Heart right ventricle (tissue), 16 donors: ENCODE data around the gene TTC6. TPM values are rescaled to one million over a fixed set of nuclear protein-coding genes. Genes with fewer than 3 reads are reported as not detected.

Experiments used
- ATAC-seq, 8 donors: fragments of 200-7000 bp; cut with Tn5 transposase; one replicate each; pipeline ENCODE4 v1.9.1; 2020; ENCODE audit warnings: mild to moderate bottlenecking in 8 of 8, moderate library complexity in 8 of 8, moderate number of reproducible peaks in 1 of 8
- DNase-seq, 2 donors: peaks; one replicate each; pipeline ENCODE4 v3.0.0-alpha.2; 2020
- H3K27ac ChIP-seq, 10 donors: fragments of 200-600 bp; sonication (generic) in 2 of 10; one replicate each; pipeline versions ENCODE4 v1.5.0 to v1.8.0; 2020 to 2022; ENCODE audit warnings: mild to moderate bottlenecking in 3 of 10
- H3K27me3 ChIP-seq, 7 donors: fragments of 200-600 bp; one replicate each; pipeline ENCODE4 v1.8.0; 2021 to 2022; ENCODE audit warnings: mild to moderate bottlenecking in 2 of 7
- H3K36me3 ChIP-seq, 9 donors: fragments of 200-600 bp; sonication (generic) in 1 of 9; one replicate each; pipeline versions ENCODE4 v1.5.0 to v1.8.0; 2020 to 2022; ENCODE audit warnings: mild to moderate bottlenecking in 2 of 9
- H3K4me1 ChIP-seq, 9 donors: fragments of 200-600 bp; sonication (generic) in 1 of 9; one replicate each; pipeline versions ENCODE4 v1.5.0 to v1.8.0; 2020 to 2022; ENCODE audit warnings: mild to moderate bottlenecking in 4 of 9
- H3K4me3 ChIP-seq, 10 donors: fragments of 200-600 bp; sonication (generic) in 2 of 10; one replicate each; pipeline versions ENCODE4 v1.5.0 to v1.8.0; 2020 to 2022; ENCODE audit warnings: mild to moderate bottlenecking in 7 of 10, moderate library complexity in 2 of 10
- H3K9me3 ChIP-seq, 11 donors: fragments of 200-600 bp in 10 of 11; sonication (generic) in 2 of 11; one replicate each; pipeline versions ENCODE4 v1.5.0 to v1.8.0; 2013 to 2022; ENCODE audit warnings: mild to moderate bottlenecking in 2 of 11, control low read depth in 1 of 11, moderate library complexity in 1 of 11
- WGBS, 2 donors: extraction: QIAGEN DNeasy Blood & Tissue Kit; methylation state at CpG; one replicate each; pipeline ENCODE4 v1.1.7; 2013; ENCODE audit warnings: inconsistent platforms in 1 of 2; 5-methylcytosine and 5-hydroxymethylcytosine counted together
- intact Hi-C, 10 donors: fragments of 100-400 bp; cut with DNase I; formaldehyde crosslinking; loops; one replicate each; pipeline versions ENCODE4 v1.11.1 to v1.14.2; 2022
- polyA plus RNA-seq, 2 donors: library from polyadenylated mRNA; stranded (reverse); fragments of 200-250 nt; gene quantifications; one replicate each; pipeline ENCODE4 v1.2.3, GENCODE V29; 2013
- total RNA-seq, 10 donors: library from RNA; stranded (reverse); fragmentation: NEBNext Ultra II Directional in 3 of 10; extraction: Animal tissue kit (Norgen Biotek cat#: 25700) in 3 of 10; gene quantifications; one replicate each; pipeline versions ENCODE4 v1.2.1 to v1.2.4, GENCODE V29; 2021 to 2023
- TF ChIP-seq, protein P1 (sequence below), 9 donors: fragments of 200-600 bp; sonication (generic) in 2 of 9; IDR thresholded peaks; one replicate each; pipeline versions ENCODE4 v1.5.0 to v1.8.0; 2021 to 2022; ENCODE audit warnings: antibody characterized with exemption in 9 of 9, mild to moderate bottlenecking in 5 of 9, moderate library complexity in 1 of 9
- donor health status: Arrhythmogenic right ventricular cardiomyopathy.
- donor health status: ischemic (EF 13 %, LVEDD 7.1; RV severe dilation, severe dysfunction).
- donor health status: healthy with polysubstance abuse.
- donor health status: DM: no; HTN: yes; CAD: no.
- donor health status: DM: no; HTN: no; CAD: no.
- donor health status: ischemic (EF 25% LVEDD 6.9; RV normal size, moderate dysfunction).
- donor health status: ischemic (EF 25% LVEDD 5.7; RV mildly dilated, moderate dysfunction).
- donor health status: healthy.
- donor health status: DM: yes; HTN: yes; CAD: no.
- donor health status: Ischemic cardiomyopathy.
- donor health status: ischemic (EF 35%, LVEDD 5.7; RV mildly dilated, moderate dysfunction).
- donor health status: nonischemic (EF 11% LVEDD 7.7; RV severe dilation, severe dysfunction).
- donor health status: DM: yes; HTN: yes; CAD: no.
- donor health status: PGD.
- donor health status: ischemic (EF 29% LVEDD 5.4; RV normal size, mild dysfunction).
- donor health status: nonischemic (EF 23%, LVEDD 6.1; RV moderate dilation, normal function).

TTC6 gene
- total and polyA plus RNA-seq, 12 donors: not detected

DNA sequence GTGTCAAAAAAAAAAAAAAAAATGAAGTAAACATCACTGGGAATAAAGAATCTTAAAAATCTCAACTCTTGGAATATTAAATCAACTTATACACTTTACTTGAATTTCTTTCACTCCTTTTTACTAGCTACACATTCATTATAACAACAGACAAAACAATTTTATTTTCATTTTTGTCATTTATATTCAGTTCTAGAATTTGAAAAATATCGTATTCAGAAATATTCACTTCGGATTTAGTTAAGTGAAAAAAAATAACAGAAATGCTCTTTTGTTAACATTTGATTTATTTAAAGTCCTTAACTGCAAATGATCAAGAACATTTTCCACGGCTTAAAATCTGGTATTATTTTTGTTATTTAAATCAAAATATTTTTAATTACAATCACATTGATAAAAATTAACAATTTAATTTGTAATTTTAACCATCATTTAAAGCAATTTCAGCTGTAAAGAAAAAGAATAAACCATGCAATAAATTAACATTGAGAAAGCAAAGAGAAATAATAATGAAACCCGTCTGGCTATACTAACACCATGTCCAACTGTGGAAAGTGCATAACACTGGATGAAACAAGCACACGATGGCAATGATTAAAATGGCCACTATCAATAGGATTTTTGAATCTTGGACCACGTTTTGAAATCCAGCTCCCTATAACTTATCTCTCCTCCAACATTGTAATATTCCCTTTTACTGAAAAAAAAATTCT lies 5.6 kb upstream of the TTC6 start:
- intact Hi-C loops: loop anchor here in 2 of 10 donors (5.0 to 10.0 kb wide), 2 partner anchors 335 to 343 kb away; no protein-coding TSS in a partner anchor
- no peaks in the 10 kb centered on the region for H3K9me3 ChIP-seq
- DNase-seq: no peak
- TF ChIP-seq, protein P1, sequence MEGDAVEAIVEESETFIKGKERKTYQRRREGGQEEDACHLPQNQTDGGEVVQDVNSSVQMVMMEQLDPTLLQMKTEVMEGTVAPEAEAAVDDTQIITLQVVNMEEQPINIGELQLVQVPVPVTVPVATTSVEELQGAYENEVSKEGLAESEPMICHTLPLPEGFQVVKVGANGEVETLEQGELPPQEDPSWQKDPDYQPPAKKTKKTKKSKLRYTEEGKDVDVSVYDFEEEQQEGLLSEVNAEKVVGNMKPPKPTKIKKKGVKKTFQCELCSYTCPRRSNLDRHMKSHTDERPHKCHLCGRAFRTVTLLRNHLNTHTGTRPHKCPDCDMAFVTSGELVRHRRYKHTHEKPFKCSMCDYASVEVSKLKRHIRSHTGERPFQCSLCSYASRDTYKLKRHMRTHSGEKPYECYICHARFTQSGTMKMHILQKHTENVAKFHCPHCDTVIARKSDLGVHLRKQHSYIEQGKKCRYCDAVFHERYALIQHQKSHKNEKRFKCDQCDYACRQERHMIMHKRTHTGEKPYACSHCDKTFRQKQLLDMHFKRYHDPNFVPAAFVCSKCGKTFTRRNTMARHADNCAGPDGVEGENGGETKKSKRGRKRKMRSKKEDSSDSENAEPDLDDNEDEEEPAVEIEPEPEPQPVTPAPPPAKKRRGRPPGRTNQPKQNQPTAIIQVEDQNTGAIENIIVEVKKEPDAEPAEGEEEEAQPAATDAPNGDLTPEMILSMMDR (IDR thresholded peaks at IDR 0.05): no peak
- no peak overlapping the region for H3K4me3 ChIP-seq
- peaks cover 28 to 100% (median 100%) of the 10 kb centered on the region in 7 donors for H3K27me3 ChIP-seq
- no peaks in the 10 kb centered on the region for H3K36me3 ChIP-seq
- ATAC-seq: no peak
- peaks cover 0 to 35% (median 17%) of the 10 kb centered on the region in 9 donors for H3K4me1 ChIP-seq
- WGBS, 2 donors: 13 to 15% methylated on average over 6 of the region's 6 CpGs
- H3K27ac ChIP-seq: no peak overlapping the region

DNA sequence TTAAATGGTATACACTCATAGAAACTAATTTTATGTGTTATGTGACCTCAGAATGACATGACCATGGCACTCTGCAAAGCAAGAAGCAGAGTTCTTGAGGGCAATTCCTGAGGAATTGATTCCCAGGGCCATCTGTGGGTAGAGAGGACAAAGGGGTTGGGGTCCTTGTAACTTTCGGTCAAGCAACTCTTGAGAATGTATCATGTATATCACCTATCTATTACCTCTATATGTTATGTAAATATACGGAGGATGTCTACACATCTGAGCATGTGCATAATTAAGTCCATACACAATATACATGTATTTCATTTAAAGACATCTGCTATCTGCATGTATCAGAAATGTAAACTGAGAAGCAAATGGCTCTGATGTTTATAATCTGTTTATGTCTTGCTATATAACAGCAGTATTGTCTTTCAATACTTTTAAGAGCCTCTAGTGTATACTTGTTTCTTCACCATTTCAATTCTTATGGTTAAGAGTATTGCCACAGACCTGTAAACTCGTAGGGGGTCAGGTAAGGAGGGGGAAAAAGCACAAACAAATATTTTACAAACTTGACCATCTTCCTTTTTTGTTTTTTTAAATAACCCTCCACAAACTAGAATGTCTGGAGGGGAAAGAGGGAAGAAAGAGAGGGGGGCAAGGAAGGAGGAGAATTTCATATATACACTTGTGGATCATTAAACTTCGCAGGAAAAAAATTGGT lies 4.8 kb upstream of the TTC6 start:
- Histone ChIP-seq H3K27ac (no peak overlapping the region), H3K36me3 (no peaks in the 10 kb centered on the region), H3K27me3 (peaks cover 25 to 99% (median 98%) of the 10 kb centered on the region in 7 donors), H3K4me1 (peaks cover 3 to 34% (median 19%) of the 10 kb centered on the region in 9 donors), H3K9me3 (no peaks in the 10 kb centered on the region), H3K4me3 (no peak overlapping the region)
- TF ChIP-seq, protein P1 (IDR thresholded peaks at IDR 0.05): no peak
- no peak for DNase-seq
- no peak for ATAC-seq
- intact Hi-C loops: loop anchor here in 2 of 10 donors (5.0 to 10.0 kb wide), 2 partner anchors 336 to 343 kb away; no protein-coding TSS in a partner anchor
- 13 to 18% methylated on average over 4 of the region's 4 CpGs for WGBS, 2 donors

DNA sequence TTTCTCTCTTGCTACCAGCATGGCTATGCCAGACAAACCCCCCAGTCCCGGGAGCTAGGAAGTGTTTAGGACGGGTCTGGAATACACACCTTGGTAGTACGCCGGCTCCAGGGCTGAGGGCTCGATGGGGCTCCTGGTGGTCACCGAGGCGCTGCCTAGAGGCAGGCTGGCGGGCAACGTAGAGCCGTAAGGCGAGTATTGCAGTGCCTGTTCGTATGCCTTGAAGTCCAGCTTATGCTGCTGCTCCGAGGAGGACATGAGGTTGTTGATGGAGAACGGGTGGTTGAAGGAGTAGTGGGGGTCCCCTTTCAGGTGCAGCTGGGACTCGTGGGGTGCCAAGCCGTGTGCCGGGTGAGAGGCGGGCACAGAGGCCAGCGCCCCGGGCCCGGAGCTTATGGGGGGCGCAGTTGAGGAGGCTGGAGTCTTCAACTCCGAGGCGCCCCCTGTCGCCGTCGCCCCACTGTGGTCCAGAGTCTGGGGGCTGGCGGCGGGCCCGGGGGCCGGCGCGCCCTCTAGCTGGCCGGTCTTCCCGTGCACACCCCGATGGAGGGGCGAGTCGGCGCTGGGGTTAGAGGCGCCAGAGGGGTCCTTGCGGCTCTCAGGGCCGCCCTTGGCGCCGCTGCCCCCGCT lies 4.0 kb upstream of the TTC6 start:
- Histone ChIP-seq H3K36me3 (no peaks in the 10 kb centered on the region), H3K27ac (no peak overlapping the region), H3K27me3 (peaks cover 30 to 99% (median 98%) of the 10 kb centered on the region in 7 donors), H3K4me3 (no peak overlapping the region), H3K9me3 (no peaks in the 10 kb centered on the region), H3K4me1 (peaks cover 3 to 42% (median 27%) of the 10 kb centered on the region in 9 donors)
- TF ChIP-seq, protein P1 (IDR thresholded peaks at IDR 0.05): no peak
- ATAC-seq: no peak
- peak in 1 of 2 donors; percentile 5 for DNase-seq
- WGBS, 2 donors: 2 to 4% methylated on average over 44 to 45 of the region's 45 CpGs
- intact Hi-C loops: loop anchor here in 2 of 10 donors (5.0 to 10.0 kb wide), 2 partner anchors 337 to 344 kb away; no protein-coding TSS in a partner anchor

DNA sequence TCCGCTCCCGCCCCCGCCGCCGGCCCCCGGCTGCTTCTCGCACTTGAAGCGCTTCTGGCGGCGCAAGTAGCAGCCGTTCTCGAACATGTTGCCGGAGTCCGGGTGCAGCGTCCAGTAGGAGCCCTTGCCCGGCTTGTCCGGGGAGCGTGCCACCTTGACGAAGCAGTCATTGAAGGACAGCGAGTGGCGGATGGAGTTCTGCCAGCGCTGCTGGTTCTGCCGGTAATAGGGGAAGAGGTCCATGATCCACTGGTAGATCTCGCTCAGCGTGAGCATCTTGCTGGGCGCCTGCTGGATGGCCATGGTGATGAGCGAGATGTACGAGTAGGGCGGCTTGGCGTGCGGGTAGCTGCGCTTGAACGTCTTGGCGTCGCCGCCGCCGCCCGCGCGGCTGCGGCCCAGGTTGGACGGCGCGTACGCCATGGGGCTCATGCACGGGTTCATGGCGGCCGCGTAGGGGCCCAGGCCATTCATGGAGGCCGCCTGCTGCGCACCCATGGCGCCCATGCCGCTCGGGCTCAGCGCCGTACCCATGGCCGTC lies 3.4 kb upstream of the TTC6 start:
- peaks cover 29 to 99% (median 98%) of the 10 kb centered on the region in 7 donors for H3K27me3 ChIP-seq

More for the DNA sequence above, 3.4 kb upstream of the TTC6 start:
- Histone ChIP-seq H3K27ac (no peak overlapping the region), H3K36me3 (no peaks in the 10 kb centered on the region), H3K4me3 (no peak overlapping the region), H3K9me3 (no peaks in the 10 kb centered on the region), H3K4me1 (peaks cover 3 to 42% (median 27%) of the 10 kb centered on the region in 9 donors)
- ATAC-seq (peak in 1 of 8 donors; percentile 55), DNase-seq (peak in 1 of 2 donors; percentile 6)
- WGBS, 2 donors: 2 to 4% methylated on average over 58 of the region's 58 CpGs
- TF ChIP-seq, protein P1 (IDR thresholded peaks at IDR 0.05): no peak
- intact Hi-C loops: loop anchor here in 2 of 10 donors (5.0 to 10.0 kb wide), 2 partner anchors 337 to 345 kb away; no protein-coding TSS in a partner anchor
